NCI-H446 (cell line): ENCODE results near the gene KHSRP.
"Not testable (repeated sequence)": the region's sequence is repeated elsewhere in the genome, so short reads cannot be mapped to it uniquely, and the experiment has no call there.

ENCODE experiments used
- DNase-seq, 2 experiments: peaks; one replicate each; lab custom pipeline; 2025; lab: John Stamatoyannopoulos, UW

KHSRP gene

DNA sequence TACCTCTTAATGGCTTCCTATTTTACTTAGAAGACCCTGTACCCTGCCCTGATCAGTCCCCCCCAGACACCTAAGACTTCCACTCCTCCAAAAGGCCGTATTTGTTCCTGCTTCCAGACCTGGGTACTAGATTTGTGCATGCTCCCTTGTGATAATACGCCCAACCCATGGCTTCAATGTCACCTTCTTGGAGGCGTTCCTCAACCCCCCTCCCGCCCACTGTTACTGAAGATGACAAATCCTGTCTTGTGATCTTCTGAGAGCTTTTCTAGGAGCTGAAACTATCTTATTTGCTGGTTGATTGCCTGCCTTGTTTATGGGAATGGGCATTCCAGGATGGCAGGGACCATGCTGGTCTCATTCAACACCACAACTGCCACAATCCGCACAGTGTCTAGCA is 25.6 kb upstream of the KHSRP start:
- no peak for DNase-seq

DNA sequence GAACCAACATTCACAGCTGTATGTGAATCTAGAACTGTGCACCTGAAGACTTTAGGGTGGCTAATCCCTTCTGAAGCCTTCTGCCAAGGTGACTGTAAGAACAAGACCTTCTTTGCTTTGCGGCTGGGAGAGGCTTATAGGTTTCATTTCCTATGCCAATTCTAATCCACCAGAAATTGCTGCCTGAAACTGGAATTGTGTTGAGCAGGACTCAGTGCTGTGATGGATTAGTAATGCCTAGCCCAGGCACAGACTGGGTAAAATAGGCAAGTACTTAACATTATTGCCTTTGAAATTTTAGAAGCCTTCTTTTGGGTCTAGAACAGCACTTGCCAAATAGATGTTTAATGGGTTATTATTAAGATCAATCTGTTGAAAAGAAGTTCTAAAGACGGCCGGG is 23.4 kb upstream of the KHSRP start:
- DNase-seq = no peak

DNA sequence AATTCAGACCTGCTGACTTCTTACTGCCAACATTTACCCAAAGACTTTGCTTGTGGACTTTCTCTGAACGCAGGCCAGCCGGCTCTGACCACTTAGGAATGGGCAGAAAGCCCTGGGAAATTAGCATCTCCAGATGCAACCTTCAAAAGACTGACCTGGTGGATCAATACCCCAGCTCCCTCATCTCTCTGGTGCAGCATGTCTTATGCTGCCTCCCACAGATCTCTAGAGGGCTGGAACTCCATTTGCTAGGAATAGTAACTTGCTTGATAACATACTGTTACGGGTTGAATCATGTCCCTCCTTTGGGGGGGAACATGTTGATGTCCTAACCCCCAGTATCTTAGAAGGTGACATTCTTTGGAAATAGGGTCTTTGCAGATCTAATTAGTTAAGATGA is 21.8 kb upstream of the KHSRP start:
- DNase-seq = no peak

DNA sequence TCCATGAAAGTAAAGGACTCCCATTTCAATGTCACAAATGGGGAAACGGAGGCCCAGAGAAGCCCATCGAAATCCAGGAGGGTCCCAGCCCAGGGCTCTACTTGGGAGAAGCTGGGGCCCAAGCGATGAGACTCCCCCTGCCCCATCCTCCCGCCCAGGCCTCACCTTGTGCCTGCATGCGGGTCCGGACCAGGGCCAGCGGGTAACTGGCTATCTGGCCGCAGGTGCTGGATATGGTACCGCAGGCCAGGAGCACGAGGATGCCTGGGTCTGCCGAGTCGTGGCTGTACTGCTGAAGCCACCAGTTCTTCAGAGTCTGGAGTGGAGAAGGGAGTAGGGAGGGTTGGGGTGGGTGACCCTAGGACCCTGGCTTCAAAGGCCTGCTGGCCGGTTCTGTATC is 19.4 kb upstream of the KHSRP start:
- no peak for DNase-seq

DNA sequence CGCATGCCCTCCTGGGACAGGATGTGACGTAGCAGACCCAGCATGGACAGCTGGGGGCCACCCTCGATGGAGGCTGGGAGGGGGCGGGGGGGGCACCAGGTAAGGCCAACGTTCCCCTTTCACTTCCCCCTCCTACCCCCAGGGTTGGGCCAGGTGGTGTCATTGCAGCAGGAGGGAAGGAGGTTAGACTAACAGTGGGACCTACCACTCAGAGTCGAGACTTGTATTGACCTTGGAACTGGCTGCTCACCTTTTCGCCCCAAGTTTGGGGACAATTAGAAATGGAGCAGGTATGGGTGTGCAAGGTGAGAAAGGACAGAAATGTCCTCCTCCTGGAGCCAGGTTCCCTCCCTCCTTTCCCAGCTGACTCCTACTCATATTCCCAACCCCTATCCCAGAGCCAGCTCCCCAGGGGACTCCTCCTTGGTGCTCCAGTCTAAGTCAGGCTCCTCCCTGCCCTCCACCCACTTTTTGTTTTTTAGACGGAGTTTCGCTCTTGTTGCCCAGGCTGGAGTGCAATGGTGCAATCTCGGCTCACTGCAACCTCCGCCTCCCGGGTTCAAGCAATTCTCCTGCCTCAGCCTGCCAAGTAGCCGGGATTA is 17.6 kb upstream of the KHSRP start:
- no peak for DNase-seq

DNA sequence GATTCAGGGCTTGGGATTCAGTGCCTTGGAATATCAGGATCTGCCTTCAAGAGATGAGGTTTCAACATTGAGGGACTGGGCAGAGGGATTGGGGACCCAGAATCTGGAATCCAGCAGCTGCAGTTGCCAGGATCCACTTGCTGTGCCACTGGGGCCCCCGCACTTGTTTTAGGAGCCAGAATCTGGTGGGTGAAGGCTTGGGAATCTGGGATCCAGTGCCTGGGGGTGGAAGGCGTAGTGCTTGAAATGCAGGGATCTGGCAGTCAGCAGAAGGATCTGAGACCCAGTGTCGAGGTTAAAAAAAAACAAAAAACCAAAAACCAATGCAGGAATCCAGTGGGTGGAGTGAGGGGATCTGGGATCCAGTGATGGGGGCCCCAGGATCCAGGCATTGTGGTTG is 16.3 kb upstream of the KHSRP start:
- no peak for DNase-seq

DNA sequence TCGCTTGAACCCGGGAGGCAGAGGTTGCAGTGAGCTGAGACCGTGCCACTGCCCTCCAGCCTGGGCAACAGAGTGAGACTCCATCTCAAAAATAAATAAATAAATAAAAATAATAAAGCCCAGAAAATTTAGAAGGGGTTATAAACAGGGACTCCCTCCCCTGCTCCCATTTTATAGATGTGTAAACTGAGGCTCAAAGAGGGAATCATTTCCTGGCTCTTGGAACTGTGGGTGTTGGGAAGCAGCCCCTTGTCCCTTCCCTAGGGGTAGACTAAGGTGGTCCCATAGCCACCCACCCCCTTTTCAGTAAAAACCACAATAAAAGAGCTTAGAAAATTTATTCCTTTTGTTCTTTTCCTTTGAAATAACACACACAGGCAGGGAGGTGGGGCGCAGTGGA is 15.1 kb upstream of the KHSRP start:
- no peak for DNase-seq

DNA sequence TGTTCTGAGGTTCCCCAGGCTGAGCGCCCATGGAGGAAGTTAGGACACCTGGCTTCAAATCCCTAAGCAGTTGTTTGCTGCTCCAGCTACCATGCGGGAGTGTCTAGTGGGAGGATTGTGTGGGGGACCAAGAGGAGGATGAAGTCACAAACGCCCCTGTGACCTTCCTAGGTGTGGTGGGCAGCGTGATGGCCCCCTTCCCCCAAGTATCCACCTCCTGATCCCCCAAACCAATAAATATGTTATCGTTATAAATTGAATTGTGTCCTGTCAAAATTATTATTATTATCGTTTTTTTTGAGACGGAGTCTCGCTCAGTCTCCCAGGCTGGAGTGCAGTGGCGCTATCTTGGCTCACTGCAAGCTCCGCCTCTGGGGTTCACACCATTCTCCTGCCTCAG is 9.1 kb upstream of the KHSRP start, which contains the start of gene SLC25A41:
Gene SLC25A41, minus strand, starts transcription at position 101 of the 400 bp plus-strand sequence. Its CDS starts 70 bp downstream, at position 31.
- DNase-seq = no peak

DNA sequence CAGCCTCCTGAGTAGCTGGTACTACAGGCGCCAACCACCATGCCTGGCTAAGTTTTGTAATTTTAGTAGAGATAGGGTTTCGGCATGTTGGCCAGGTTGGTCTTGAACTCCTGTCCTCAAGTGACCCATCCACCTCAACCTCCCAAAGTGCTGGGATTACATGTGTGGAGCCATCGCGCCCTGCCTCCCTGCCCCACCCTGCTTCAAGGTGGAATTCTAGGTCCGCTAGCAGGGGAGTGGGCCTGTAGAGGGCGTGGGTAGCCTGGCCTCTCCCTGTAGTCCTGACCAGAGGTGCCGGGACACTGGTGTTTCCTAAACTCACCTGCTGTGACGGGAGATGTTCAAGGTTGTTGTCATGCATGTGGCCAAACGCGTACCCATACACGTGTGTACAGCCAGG is 8.6 kb upstream of the KHSRP start:
- DNase-seq = no peak

DNA sequence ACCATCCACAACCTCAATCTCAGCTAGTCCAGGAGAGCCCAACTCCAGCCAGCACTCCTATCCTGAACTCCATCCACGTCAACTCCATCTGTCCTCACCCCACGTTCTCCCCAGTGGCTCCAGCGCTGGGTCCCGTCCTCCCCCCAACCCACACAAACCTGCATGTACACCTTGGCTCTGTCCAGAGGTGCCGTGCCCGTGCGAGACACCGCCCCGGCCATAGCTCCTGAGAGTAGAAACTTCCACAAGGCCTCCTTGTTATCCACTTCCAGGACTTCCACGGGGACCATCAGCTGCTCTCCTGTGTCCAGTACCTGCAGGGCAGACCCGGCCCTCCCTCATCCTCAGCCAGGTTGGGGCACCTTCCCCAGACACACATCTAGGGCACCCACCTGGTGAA is 7.3 kb upstream of the KHSRP start:
- no peak for DNase-seq

DNA sequence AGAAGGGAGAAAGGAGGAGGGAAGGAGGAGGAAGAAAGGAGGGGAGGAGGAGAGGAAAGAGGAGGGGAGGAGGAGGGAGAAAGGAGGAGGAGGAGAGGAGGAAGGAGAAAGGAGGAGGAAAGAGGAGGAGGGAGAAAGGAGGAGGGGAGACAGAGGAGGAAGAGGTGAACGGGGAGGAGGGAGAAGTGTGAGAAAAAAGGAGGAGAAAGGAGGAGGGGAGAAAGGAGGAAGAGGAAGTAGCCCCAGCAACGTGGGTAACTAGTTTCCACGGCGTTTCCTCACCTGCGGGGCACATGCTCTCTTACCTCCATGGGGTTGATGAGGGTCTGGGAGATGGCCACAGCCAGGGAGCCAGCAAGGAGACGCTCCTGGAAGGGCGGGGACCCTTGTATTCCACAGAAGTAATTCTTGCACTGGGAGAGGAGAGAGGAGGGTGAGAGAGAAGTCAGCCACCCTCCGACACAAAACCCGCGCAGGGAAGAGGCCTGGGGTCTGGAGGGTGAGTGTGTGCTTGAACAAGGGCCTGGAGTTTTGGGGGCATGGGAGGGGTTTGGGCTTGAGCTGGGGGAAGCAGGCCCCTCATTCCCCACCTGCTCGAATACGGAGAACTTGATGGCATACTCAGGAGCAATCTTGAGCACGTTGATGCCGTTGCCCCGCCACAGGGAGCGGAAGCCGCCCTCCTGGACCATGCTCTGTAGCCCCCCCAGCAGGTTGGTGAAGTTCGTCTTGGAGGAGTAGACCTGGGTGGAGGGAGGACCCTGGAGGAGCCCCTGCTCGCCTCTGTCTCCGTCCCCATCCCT is 5.0 kb upstream of the KHSRP start:
- DNase-seq = no peak

DNA sequence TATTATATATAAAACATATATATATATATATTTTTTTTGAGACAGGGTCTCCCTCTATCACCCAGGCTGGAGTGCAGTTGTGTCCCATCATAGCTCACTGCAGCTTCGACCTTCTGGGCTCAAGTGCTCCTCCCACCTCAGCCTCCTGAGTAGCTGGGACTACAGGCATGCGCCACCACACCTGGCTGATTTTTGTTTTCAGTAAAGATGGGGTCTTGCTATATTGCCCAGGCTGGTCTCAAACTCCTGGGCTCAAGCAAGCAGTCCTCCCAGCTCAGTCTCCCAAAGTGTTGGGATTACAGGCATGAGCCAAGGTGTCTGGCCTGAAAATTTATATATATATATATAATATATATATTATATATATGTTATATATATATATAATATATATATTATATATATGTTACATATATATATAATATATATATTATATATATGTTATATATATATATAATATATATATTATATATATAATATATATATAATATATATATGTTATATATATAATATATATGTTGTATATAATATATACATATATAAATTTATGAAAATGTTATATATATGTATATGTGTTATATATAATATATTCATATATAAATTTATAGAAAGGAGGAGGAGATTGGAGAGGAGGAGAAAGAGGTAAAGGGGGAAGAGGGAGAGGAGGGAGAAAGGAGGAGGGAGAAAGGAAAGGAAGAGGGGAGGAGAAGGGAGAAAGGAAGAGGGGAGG is 4.2 kb upstream of the KHSRP start:
- not testable (repeated sequence) for DNase-seq

DNA sequence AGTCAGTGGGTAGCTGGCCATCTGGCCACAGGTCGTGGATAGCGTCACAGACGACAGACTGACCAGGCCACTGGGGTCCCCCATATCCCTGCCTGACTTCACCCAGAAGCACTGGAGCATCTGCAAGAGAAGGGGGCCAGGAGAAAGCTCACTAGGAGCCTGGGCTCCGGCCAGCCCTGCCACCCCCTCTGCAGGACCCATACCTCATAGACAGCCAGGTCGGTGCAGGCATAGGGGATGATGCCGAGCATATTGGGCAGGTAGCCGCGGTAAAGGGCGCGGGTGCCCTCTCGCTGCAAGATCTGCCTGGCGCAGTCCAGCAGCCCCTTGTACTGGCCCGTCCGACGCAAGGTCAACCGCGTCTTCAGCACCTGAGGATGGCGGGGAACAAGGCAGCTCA is 2.5 kb upstream of the KHSRP start:
- no peak for DNase-seq

DNA sequence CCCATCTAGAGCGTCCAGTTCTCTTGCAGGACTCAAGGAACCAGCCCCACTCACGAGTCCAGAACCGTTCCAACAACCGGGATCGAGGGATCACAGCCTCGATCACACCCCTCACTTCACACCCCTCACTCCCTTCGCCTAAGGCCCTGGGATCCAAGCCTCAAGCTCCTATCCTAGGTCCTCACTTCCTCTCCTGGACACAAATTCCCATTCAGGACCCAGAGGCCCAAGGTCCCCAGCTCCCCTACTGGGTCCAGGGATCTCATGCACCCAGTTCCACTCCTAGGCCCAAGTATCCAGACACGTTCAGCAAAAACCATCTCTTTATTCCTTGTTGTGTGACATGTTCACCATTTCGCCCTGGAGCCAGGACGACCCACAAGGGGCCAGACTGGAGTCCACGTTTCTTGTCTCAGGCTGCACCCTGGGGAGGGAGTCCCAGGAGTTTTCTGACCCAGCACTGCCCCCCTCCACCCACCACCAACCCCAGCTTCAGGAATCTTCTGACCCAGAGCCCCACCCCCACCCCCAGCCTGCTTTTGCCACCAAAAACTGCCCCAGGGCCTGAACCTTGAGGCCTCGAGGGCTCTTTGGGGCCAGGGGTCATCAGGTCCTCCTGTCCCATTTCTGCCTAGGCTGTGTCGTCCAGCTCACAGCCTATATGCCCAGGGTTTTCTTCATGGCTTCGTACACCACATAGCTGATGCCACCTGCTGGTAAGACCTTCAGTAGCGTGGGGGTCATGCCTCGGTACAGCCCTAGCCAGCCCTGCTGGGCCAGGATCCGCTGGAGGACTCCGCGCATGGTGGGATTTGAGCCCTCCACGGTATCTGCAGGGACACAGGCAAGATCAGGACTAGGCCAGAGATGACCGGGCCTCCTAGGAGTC is 1.4 kb upstream of the KHSRP start:
- DNase-seq = no peak

DNA sequence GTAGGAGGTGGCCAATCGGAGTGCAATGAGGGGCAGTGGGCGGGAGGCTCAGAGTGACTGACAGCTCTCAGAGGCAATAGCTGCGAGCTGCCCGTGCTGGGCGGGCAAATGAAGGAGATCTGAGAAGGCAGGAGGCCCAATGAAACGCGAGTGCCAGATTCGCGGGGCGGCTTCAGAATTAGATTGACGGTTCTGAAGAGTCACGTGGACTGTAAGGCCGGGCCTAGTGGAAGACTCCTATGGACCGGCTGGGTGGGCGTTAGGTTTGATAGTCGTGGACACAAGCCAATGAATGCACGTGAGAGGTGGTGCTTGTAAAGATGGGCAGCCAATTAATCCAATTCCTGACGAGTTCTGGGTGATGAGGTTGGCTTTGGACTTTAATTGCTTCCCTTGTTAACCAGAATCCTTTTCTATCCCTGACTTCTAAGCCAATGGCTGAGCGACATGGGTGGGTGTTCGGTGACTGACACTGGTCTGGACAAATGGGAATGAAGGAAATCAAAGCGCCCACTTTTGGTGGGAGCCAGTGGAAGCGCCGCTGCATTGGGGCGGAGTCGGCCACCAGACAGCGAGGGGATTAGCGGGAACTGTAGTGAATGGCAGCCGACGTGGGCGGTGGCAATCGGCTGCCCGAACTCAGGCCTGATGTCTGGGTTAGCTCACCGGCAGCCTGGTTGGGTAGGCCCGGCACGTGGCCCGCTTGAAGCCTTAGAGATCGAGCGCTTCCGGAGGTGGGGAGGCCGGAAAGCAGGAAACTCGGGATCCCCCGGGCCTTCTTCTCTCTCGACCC is 524 bp upstream of the KHSRP start:
- DNase-seq = peak; percentile 99 to 100

DNA sequence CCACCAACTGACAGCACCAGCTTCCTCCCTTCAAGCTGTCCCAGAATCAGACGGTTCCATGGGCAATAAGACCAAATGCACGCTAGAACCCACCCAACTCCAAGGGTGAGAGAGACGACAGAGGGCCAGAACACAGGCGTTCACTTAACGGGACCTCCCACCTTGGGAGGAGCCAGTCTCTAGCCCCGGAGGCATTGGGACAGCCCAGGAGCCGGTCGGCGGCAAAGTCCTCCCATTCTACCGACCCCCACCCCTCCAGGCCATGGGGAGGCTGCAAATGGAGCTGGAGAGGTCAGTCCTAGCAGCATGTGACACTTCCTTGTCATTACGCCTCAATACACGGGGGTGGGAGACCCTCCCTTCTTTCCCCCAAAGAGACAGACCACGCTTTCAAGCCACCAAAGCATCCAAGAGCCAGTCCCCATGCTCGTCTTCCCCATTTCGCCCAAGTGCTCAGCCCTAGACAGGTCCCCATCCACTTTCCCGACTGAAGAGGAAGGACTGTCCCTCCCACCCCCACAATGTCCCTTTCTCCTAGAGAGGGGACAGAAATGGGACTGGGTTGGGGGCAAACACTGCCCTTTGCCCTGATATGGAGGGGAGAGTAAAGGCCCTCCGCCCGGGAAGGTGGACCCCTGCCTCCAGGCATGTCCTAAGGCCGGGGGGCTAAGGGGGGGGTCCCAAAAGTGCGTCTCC is 964 bp downstream of the KHSRP start:
- DNase-seq = peak in 1 of 2 experiments; percentile 44

DNA sequence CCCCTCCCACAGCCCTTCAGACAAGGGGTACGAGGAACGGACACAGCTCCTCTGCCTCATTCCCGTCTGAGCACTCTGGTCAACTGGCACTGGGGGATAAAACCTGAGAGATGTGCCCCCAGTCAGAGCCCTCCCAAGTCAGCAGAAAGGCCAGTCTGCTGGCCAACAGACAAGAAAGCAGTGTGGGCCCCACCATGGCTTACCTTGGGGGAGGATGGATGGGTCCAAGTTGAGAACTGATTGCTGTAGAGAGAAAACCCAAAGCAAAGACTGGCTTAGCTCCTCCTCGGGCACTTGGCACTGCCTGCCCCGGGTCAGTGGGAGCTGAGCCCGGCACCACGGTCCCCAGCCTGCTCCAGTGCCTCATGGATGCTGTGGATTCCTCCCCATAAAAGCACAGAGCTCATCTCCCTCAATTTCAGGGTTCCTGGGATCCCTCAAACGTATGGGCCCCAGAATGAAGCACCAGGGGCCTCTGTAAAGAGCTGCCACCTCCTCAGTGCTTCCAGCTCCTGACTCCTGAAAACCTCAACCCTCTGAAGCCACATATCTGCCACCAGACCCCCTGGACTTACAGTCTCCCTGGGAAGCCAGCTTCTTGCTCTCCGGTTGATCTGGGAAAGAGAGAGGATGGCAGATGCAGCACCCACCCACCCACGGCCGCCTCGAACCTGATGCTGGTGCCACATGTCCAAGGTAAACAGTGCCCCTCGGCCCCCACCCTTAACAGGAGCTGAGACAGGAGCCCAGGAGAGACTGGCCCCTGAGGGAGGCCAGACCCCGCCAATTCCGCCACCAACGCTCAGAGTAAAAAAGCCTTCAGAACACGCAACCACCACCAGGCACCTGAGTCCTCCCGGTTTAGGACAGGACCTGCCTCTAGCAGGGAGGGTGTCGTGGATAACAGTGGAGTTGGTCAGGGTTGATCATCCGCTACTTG is 3.3 kb downstream of the KHSRP start:
- no peak for DNase-seq

DNA sequence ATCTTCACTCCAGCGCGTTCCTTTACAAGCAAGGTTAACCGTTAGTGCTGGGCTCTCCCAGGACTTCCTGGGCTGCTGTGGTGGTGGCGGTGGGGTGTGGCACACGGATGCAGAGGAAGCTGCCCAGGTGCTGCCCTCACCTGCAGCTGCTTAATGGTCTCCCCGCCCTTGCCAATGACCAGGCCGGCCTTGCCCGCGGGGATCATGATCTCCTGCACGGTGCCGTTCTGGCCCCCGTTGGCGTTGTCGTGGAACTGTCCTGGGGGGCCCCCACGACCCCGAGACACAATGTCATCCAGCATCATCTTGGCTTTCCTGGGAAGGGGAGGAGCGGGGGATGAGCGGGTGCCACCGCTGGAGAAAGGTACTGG is 6.1 kb downstream of the KHSRP start:
- DNase-seq = no peak

DNA sequence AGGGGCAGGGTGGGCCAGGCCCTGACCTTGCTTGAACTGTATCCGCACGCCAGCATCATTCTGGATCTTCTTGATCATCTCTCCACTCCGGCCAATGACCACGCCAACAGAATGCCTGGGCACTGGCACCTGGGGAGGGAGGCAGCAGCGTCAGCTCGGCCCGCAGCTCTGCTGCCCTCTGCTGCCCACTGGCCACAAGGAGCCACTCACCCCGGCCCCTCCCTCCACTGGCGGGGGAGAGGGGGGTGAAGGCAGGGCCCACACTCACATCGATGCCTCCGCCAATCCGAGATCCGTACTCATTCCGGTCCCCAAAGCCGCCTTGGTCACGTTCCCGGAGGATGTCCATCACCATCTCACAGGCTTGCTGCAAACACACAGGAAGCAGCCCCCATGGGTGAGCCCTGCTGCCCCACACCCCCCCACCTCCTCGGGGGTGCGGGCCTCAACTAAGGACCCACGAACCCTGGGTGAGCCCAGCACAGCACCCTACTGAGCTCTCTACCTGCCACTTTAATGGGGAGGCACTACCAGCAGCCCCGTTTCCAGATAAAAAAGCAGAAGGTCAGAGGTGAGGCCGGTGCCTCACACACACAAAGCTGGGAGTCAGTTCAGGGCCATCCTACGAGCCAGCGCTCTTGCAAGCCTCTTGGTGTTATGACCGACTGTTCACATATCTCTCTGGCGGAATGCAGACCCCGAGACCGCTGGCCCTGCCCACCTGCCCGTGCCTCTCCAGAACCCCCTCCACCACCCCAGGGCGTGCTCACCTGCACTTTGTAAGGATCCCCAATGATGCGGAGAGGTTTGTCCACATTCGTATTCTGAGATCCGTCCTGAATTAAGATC is 6.7 kb downstream of the KHSRP start:
- no peak for DNase-seq
